Dermis blood vessel endothelial cell (primary cell): ENCODE measurements around the gene PTPN3. TPM values are rescaled to one million over a fixed set of nuclear protein-coding genes. Genes with fewer than 3 reads are reported as not detected.

ENCODE experiments used
- DNase-seq: peaks from one replicate; pipeline ENCODE4 v3.0.0; 2010
- total RNA-seq: library from RNA; depleted of rRNA; stranded (reverse); fragments of >200 nt; gene quantifications from 2 replicates; pipeline ENCODE4 v1.2.3, GENCODE V29; 2014

The PTPN3 gene
- total RNA-seq, 1 donor from 2014 or later = 3.6 TPM

GRCh38 chr9:109329638-109330258 is 168.4 kb downstream of the PTPN3 start:
- no peak for DNase-seq

GRCh38 chr9:109328978-109329637 is 169.0 kb downstream of the PTPN3 start:
- no peak for DNase-seq

Other genes with a start within 250 kb of the PTPN3 start
- 0.34 and 0.79 TPM in 2 replicates for gene EPB41L4B, start 177.2 kb downstream of the PTPN3 start, total RNA-seq